Kidney (tissue), 14 donors: ENCODE measurements around the gene SHISAL1. TPM values are rescaled to one million over a fixed set of nuclear protein-coding genes. Genes with fewer than 3 reads are reported as not detected.

ENCODE experiments used
- DNase-seq, 5 donors: peaks; one replicate each; pipeline ENCODE4 v3.0.0-alpha.2; 2013 to 2020
- FAIRE-seq: peaks from 2 replicates; lab custom pipeline; 2012; peaks lifted over from hg19 to GRCh38; lab: Jason Lieb, UNC
- H3K27ac ChIP-seq, 2 donors: one replicate each; pipeline ENCODE4 v1.7.0; 2013; ENCODE audit warnings: low read depth in 2 of 2, low read length in 2 of 2, inconsistent platforms in 1 of 2
- H3K27me3 ChIP-seq: one replicate; pipeline ENCODE4 v1.7.1; 2013; ENCODE audit warnings: low read length, inconsistent platforms; ENCODE audit not compliant: control insufficient read depth, insufficient read depth
- H3K36me3 ChIP-seq, 3 donors: one replicate each; pipeline versions ENCODE4 v1.7.0 to v1.7.1; 2013; ENCODE audit warnings: low read length in 3 of 3, control low read depth in 1 of 3, inconsistent platforms in 1 of 3; ENCODE audit not compliant: insufficient read depth in 3 of 3, control insufficient read depth in 2 of 3
- H3K4me1 ChIP-seq, 3 donors: one replicate each; pipeline versions ENCODE4 v1.7.0 to v1.7.1; 2013; ENCODE audit warnings: low read length in 3 of 3, inconsistent platforms in 1 of 3, low read depth in 1 of 3; ENCODE audit not compliant: control insufficient read depth in 2 of 3, insufficient read depth in 2 of 3
- H3K4me3 ChIP-seq, 3 donors: one replicate each; pipeline versions ENCODE4 v1.7.0 to v1.8.1; 2013; ENCODE audit warnings: low read length in 3 of 3, control low read depth in 1 of 3, inconsistent platforms in 1 of 3
- H3K9ac ChIP-seq, 3 donors: one replicate each; pipeline versions ENCODE4 v1.7.0 to v1.7.1; 2013; ENCODE audit warnings: low read length in 3 of 3, control low read depth in 1 of 3, inconsistent platforms in 1 of 3
- H3K9me3 ChIP-seq, 3 donors: one replicate each; pipeline versions ENCODE4 v1.7.0 to v1.7.1; 2013; ENCODE audit warnings: low read length in 3 of 3, control low read depth in 1 of 3, inconsistent platforms in 1 of 3; ENCODE audit not compliant: control insufficient read depth in 2 of 3, insufficient read depth in 1 of 3
- CTCF ChIP-seq: IDR thresholded peaks from 3 replicates; pipeline ENCODE4 v1.5.1; 2012; ENCODE audit warnings: mild to moderate bottlenecking, moderate library complexity, borderline replicate concordance; ENCODE audit not compliant: insufficient read depth; ENCODE audit errors: extremely low read depth
- intact Hi-C: fragments of 100-400 bp; cut with DNase I; formaldehyde crosslinking; loops from one replicate; pipeline ENCODE4 v1.11.1; 2022
- polyA plus RNA-seq: library from polyadenylated mRNA; stranded (reverse); fragments of 350-450 nt; fragmentation: Illumina TruSeq; extraction: RNeasy Lipid Tissue Mini Kit (QIAGEN cat#74804); gene quantifications from one replicate; pipeline ENCODE4 v1.2.3, GENCODE V29; 2014; ENCODE audit warnings: low read depth, low replicate concordance; ENCODE audit not compliant: insufficient read depth
- total RNA-seq: library from RNA; stranded (reverse); fragmentation: NEBNext Ultra II Directional; extraction: Animal tissue kit (Norgen Biotek cat#: 25700); gene quantifications from one replicate; pipeline ENCODE4 v1.2.1, GENCODE V29; 2021
- donor health status: control.
- donor health status: control.
- donor health status: control.
- donor health status: control.
- donor health status: control.
- donor health status: DM: yes; HTN: yes; CAD: no.
- donor health status: Normal renal cell carcinoma (clear cell type).

SHISAL1 gene
- total and polyA plus RNA-seq, 2 donors from 2014 or later: 0.04 to 1.1 TPM

GRCh38 chr22:44340271-44341239 is 27.8 kb upstream of the SHISAL1 start:
- H3K4me1 ChIP-seq: no peaks in the 10 kb centered on the region
- H3K9me3 ChIP-seq: no peaks in the 10 kb centered on the region
- H3K9ac ChIP-seq: no peak overlapping the region
- no peak for TF ChIP-seq CTCF
- FAIRE-seq: no peak
- no peaks in the 10 kb centered on the region for H3K27me3 ChIP-seq
- H3K4me3 ChIP-seq: no peak overlapping the region
- H3K27ac ChIP-seq: no peak overlapping the region
- intact Hi-C loops: no loop called here
- DNase-seq: peak in 4 of 5 donors; percentile 85 to 89 (median 86)
- H3K36me3 ChIP-seq: no peaks in the 10 kb centered on the region

DNA sequence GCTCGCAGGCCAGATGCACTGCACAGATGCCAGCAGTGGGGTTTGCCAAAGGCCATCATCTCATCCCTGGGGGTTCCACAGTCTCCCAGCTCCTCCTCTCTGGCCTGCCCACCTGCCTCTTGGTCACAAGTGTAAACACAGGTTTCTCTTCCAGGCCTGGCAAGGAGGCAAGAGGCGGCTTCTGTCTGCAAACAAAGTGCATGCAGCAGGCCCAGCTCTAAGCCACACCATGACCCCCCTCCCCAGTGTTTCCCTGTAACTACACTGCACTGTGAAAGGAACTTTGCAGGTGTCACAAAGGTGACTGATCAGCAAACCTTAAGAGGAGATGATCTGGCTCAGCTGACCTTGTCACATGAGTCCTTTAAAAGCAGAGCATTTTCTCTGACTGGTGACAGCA is 26.2 kb upstream of the SHISAL1 start:
- H3K4me1 ChIP-seq: no peaks in the 10 kb centered on the region
- no peaks in the 10 kb centered on the region for H3K36me3 ChIP-seq
- H3K4me3 ChIP-seq: no peak overlapping the region
- H3K27me3 ChIP-seq: no peaks in the 10 kb centered on the region
- no peak for DNase-seq
- no peak overlapping the region for H3K27ac ChIP-seq
- TF ChIP-seq CTCF: no peak
- no peak for FAIRE-seq
- intact Hi-C loops: no loop called here
- no peaks in the 10 kb centered on the region for H3K9me3 ChIP-seq
- no peak overlapping the region for H3K9ac ChIP-seq

DNA sequence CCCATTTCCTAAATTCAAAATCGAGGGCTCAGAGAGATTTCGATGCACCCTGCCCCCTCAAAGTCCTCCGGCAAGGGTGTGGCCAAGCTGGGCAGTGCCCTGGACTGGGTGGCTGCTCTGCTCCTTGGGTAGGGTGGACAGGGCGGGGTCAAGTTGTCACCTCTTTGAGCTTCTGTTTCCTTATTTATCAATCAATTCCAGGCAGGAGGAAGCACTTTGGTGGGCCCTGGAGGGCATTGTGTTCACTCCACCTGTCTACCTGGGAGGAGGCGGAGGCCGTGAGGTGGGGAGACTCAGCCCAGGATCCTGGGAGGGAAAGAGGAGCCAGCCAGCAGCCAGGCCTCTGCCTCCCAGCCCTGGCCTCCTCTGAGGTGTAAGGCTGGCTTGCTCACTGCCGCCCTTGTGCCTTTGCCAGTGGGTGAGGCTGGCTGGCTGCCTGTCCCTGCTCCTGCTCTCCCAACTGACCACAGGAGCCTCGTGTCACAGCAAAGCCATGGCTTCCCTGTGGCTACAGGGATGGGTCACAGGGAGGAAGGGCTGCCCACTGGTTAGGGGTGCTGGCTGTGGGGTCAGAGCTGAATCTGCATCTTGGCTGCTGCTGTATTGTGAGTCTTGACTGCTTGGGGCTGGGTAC is 25.5 kb upstream of the SHISAL1 start:
- intact Hi-C loops: no loop called here
- no peaks in the 10 kb centered on the region for H3K36me3 ChIP-seq
- no peaks in the 10 kb centered on the region for H3K9me3 ChIP-seq
- H3K4me1 ChIP-seq: no peaks in the 10 kb centered on the region
- no peak for TF ChIP-seq CTCF
- DNase-seq (no peak), FAIRE-seq (no peak)
- H3K27ac ChIP-seq: no peak overlapping the region
- no peak overlapping the region for H3K4me3 ChIP-seq
- no peak overlapping the region for H3K9ac ChIP-seq
- no peaks in the 10 kb centered on the region for H3K27me3 ChIP-seq
